Adrenal gland (tissue), 12 donors: ENCODE results near the gene SERPINE3. TPM values are rescaled to one million over a fixed set of nuclear protein-coding genes. Genes with fewer than 3 reads are reported as not detected.

Experiments used
- DNase-seq, 7 donors: peaks; one replicate each; pipeline ENCODE4 v3.0.0-alpha.2; 2019 to 2020
- H3K27ac ChIP-seq, 5 donors: fragments of 200-600 bp; sonication (generic) in 4 of 5; 1 replicate in 3 of 5; 2 replicates in 2 of 5; pipeline versions ENCODE4 v1.5.1 to v1.8.0; 2016 to 2020; ENCODE audit warnings: mild to moderate bottlenecking in 1 of 5
- H3K27me3 ChIP-seq: fragments of 200-600 bp; 2 replicates; pipeline ENCODE4 v1.8.0; 2021
- H3K36me3 ChIP-seq, 2 donors: fragments of 200-600 bp; replicated peaks in 1 of 2; 1 replicate in 1 of 2; 2 replicates in 1 of 2; pipeline versions ENCODE4 v1.5.1 to v1.8.0; 2018 to 2022
- H3K4me1 ChIP-seq, 2 donors: fragments of 200-600 bp; replicated peaks in 1 of 2; 1 replicate in 1 of 2; 2 replicates in 1 of 2; pipeline versions ENCODE4 v1.5.1 to v1.8.0; 2018 to 2021
- H3K4me3 ChIP-seq, 4 donors: fragments of 200-600 bp; sonication (generic) in 3 of 4; one replicate each; pipeline ENCODE4 v1.5.1; 2016 to 2018
- H3K9me3 ChIP-seq, 3 donors: fragments of 200-600 bp; sonication (generic) in 1 of 3; replicated peaks in 1 of 3; 1 replicate in 2 of 3; 2 replicates in 1 of 3; pipeline versions ENCODE4 v1.5.1 to v1.8.0; 2016 to 2021
- POLR2A ChIP-seq, 2 donors: fragments of 450-650 bp; IDR thresholded peaks; one replicate each; pipeline ENCODE4 v1.6.1; 2017; ENCODE audit warnings: antibody characterized with exemption in 2 of 2, mild to moderate bottlenecking in 2 of 2, moderate library complexity in 1 of 2
- WGBS, 4 donors: extraction: QIAGEN DNeasy Blood & Tissue Kit in 2 of 4; methylation state at CpG; one replicate each; pipeline versions ENCODE4 v1.1.5 to v1.1.7; 2013 to 2017; 5-methylcytosine and 5-hydroxymethylcytosine counted together
- intact Hi-C, 2 donors: fragments of 100-400 bp; cut with DNase I; formaldehyde crosslinking; loops; one replicate each; pipeline versions ENCODE4 v1.14.1 to v1.15.0; 2022 to 2023
- polyA plus RNA-seq, 3 donors: library from polyadenylated mRNA; stranded (reverse); fragments of 200-250 nt in 2 of 3; fragments of 350-450 nt in 1 of 3; fragmentation: Illumina TruSeq in 1 of 3; extraction: RNeasy Lipid Tissue Mini Kit (QIAGEN cat#74804) in 1 of 3; gene quantifications; one replicate each; pipeline ENCODE4 v1.2.3, GENCODE V29; 2013 to 2014
- total RNA-seq, 9 donors: library from RNA; depleted of rRNA in 4 of 9; stranded (reverse); fragments of >200 nt in 4 of 9; fragments of 120-200 nt in 1 of 9; fragmentation: NEBNext Ultra II Directional in 1 of 9; extraction: Animal tissue kit (Norgen Biotek cat#: 25700) in 1 of 9; gene quantifications; one replicate each; pipeline versions ENCODE4 v1.1.0 to v1.2.4, GENCODE V29; 2013 to 2023
- TF ChIP-seq, protein P1 (sequence below), 6 experiments: fragments of 450-650 bp in 4 of 6; fragments of 200-600 bp in 2 of 6; sonication (generic) in 1 of 6; IDR thresholded peaks; 1 replicate in 5 of 6; 2 replicates in 1 of 6; pipeline versions ENCODE4 v1.5.1 to v1.8.0; 2016 to 2021; ENCODE audit warnings: antibody characterized with exemption in 6 of 6, mild to moderate bottlenecking in 2 of 6, moderate library complexity in 1 of 6
- donor health status: healthy with polysubstance abuse.
- donor health status: Bipolar disorder and iron deficiency.
- donor health status: DM: yes; HTN: yes; CAD: no.
- donor health status: DM: no; HTN: no; CAD: no.
- donor health status: DM: no; HTN: no; CAD: no.
- donor health status: DM: yes; HTN: yes; CAD: no.

SERPINE3 gene
- total and polyA plus RNA-seq, 12 donors: 0.07 to 0.33 TPM; not detected in 10

DNA sequence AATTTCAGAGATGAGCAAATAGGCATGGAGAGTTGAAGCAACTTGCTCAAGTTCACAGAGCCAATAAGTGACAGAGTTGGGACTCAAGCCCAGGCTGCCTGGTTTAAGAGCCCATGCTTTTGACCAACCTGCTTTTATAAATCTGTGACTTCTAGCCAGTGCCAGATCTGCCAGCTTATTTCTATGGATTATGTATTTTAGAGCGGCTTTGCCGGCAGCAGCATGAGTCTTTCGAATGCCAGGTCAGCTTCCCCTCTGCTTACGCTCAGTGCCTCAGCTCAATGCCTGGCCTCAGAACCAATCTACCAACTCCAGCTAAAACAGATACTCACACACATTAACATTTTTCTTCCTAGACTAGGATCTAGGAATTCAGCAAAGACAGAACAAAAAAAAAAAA is 2.3 kb downstream of the SERPINE3 start:
- H3K36me3 ChIP-seq: no peaks in the 10 kb centered on the region
- no peaks in the 10 kb centered on the region for H3K27me3 ChIP-seq
- DNase-seq: no peak
- TF ChIP-seq, protein P1, sequence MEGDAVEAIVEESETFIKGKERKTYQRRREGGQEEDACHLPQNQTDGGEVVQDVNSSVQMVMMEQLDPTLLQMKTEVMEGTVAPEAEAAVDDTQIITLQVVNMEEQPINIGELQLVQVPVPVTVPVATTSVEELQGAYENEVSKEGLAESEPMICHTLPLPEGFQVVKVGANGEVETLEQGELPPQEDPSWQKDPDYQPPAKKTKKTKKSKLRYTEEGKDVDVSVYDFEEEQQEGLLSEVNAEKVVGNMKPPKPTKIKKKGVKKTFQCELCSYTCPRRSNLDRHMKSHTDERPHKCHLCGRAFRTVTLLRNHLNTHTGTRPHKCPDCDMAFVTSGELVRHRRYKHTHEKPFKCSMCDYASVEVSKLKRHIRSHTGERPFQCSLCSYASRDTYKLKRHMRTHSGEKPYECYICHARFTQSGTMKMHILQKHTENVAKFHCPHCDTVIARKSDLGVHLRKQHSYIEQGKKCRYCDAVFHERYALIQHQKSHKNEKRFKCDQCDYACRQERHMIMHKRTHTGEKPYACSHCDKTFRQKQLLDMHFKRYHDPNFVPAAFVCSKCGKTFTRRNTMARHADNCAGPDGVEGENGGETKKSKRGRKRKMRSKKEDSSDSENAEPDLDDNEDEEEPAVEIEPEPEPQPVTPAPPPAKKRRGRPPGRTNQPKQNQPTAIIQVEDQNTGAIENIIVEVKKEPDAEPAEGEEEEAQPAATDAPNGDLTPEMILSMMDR (IDR thresholded peaks at IDR 0.05): no peak
- no peak for TF ChIP-seq POLR2A (IDR thresholded peaks at IDR 0.05)
- 92 to 99% (median 97%) methylated on average over 4 of the region's 4 CpGs for WGBS, 4 donors
- no peaks in the 10 kb centered on the region for H3K9me3 ChIP-seq
- intact Hi-C loops: no loop called here
- no peak overlapping the region for H3K27ac ChIP-seq
- H3K4me1 ChIP-seq: no peaks in the 10 kb centered on the region
- H3K4me3 ChIP-seq: no peak overlapping the region

DNA sequence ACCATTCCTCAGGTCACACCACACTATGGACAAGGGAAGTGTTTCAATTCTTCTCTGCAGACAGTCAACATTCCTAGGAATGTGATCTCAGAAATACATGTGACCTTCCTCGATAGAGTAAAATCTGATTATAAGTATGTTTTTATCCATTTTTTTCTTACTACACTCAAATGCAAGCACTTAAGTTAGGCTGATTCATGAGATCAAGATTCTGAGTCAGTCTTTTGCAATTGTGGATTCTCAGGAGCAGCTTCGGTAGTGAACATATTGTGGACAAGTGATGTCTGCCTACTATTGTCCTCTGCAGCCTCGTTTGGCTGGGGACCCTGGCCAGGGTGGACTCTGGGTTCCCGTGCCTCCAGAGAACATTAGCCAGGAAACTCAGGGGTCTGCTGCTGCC is 3.2 kb downstream of the SERPINE3 start:
- Histone ChIP-seq H3K4me3 (no peak overlapping the region), H3K36me3 (no peaks in the 10 kb centered on the region), H3K27me3 (no peaks in the 10 kb centered on the region), H3K9me3 (no peaks in the 10 kb centered on the region), H3K27ac (no peak overlapping the region), H3K4me1 (no peaks in the 10 kb centered on the region)
- no peak for DNase-seq
- 70 to 81% (median 77%) methylated on average over 4 of the region's 4 CpGs for WGBS, 4 donors
- intact Hi-C loops: no loop called here
- TF ChIP-seq POLR2A (IDR thresholded peaks at IDR 0.05): no peak
- TF ChIP-seq, protein P1 (IDR thresholded peaks at IDR 0.05): no peak

DNA sequence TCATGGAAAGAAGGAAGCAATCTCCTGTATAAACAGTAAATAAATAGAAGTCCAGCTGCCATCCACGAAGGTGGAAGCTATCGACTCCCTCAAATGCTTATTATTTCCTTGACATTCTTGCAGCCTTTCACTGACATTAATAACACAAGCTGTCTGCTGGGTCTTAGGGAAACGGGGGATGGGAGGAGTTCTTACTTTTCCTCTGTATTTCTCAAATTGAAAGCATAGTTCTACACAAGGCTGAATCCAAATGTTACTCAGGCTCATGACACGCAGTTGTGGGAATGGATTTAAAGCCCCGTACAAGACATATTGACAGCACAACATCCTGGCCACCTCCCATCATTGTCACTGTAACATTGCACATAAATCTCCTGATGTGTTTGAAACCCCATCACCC is 4.0 kb downstream of the SERPINE3 start:
- no peaks in the 10 kb centered on the region for H3K27me3 ChIP-seq
- no peaks in the 10 kb centered on the region for H3K9me3 ChIP-seq
- intact Hi-C loops: no loop called here
- no peaks in the 10 kb centered on the region for H3K36me3 ChIP-seq
- H3K4me3 ChIP-seq: no peak overlapping the region
- H3K4me1 ChIP-seq: peaks cover 0 to 3% of the 10 kb centered on the region in 2 donors
- TF ChIP-seq, protein P1 (IDR thresholded peaks at IDR 0.05): no peak
- no peak for TF ChIP-seq POLR2A (IDR thresholded peaks at IDR 0.05)
- no peak for DNase-seq
- WGBS, 4 donors: 56 to 66% (median 65%) methylated on average over 5 of the region's 5 CpGs
- H3K27ac ChIP-seq: no peak overlapping the region

DNA sequence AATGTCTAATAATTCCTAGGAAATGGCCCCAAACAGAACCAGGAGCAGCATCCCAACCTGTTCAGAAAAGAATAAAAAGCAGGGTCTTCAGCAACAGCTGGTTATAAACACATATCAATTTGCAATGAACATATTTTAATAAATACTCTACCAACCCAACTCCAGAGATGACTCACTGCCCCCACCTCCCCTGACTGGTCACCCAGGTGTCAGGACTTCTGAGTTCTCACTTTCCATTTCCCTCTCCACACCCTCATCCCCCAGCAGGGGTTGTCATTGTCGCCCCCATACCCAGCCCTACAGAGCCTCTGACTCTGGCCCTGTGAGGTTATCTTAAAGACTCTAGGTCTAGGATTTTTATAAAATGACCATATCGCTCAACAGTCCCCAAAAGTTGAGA is 6.9 kb downstream of the SERPINE3 start:
- no peaks in the 10 kb centered on the region for H3K9me3 ChIP-seq
- no peak overlapping the region for H3K4me3 ChIP-seq
- intact Hi-C loops: no loop called here
- 84 to 94% (median 86%) methylated on average over 2 of the region's 2 CpGs for WGBS, 4 donors
- no peak for TF ChIP-seq POLR2A (IDR thresholded peaks at IDR 0.05)
- TF ChIP-seq, protein P1 (IDR thresholded peaks at IDR 0.05): no peak
- no peak overlapping the region for H3K27ac ChIP-seq
- DNase-seq: no peak
- H3K36me3 ChIP-seq: no peaks in the 10 kb centered on the region
- H3K27me3 ChIP-seq: no peaks in the 10 kb centered on the region
- peaks cover 0 to 11% of the 10 kb centered on the region in 2 donors for H3K4me1 ChIP-seq
